ENCODE results near the gene TMEM128. TPM values are rescaled to one million over a fixed set of nuclear protein-coding genes. Genes with fewer than 3 reads are reported as not detected.
A peak's percentile ranks its signal among the peaks of the same experiment; 100 is the strongest.
"Not testable (repeated sequence)": the region's sequence is repeated elsewhere in the genome, so short reads cannot be mapped to it uniquely, and the experiment has no call there.

TMEM128 gene
- total RNA-seq, 2 experiments from 2014 or later, result 12.4 to 14.1 TPM

DNA sequence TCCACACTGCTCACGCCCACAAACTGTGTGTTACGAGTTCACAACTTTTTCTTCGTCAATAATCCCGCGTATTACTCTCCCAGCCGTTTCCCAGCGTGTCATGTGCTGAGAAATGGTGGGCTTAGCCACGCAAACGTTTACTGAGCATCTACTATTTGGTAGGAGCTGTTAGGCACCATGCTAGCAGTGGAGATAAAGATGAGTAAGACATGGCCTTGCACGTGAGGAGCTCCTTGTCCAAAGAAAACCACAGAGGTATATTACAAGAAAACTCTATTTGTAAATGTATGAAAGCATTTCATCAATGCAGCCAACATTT is 821 bp upstream of the TMEM128 start:
- peaks cover 38% of the 10 kb centered on the region for H3K4me1 Mint-ChIP-seq
- H3K4me3 Mint-ChIP-seq, result peak overlapping the region; percentile 81
- DNase-seq, result no peak
- H3K9me3 Mint-ChIP-seq (ENCODE audit: low read depth), result no peaks in the 10 kb centered on the region
- no peaks in the 10 kb centered on the region for H3K27me3 Mint-ChIP-seq
- peak overlapping the region; percentile 97 for H3K27ac Mint-ChIP-seq
- H3K36me3 Mint-ChIP-seq, result peaks cover 11% of the 10 kb centered on the region
- ATAC-seq, result no peak
- CTCF ChIA-PET, result interaction anchor here (0.9 to 2.5 kb wide), 6 partner anchors 11 to 183 kb away, joined by 4 to 16 read pairs (median 7); no protein-coding TSS in a partner anchor

DNA sequence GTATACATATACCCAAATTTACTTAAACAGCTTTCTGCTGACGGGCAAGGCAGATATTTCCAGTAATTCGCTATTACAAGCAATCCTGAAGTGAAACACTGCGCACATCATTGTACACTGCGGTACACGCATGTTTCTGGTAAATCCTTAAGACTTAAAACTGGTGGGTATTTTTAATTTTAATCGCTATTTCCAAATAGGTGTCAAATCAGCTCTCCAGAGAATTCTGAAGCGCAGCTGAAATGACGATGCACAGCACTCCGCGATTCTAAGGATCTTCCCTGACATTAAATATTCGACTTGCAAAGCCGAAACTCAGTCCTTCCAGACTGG is 361 bp downstream of the TMEM128 start:
- Mint-ChIP-seq H3K36me3 (peaks cover 19% of the 10 kb centered on the region), H3K27ac (peak overlapping the region; percentile 97), H3K4me1 (peaks cover 34% of the 10 kb centered on the region), H3K9me3 (ENCODE audit: low read depth) (no peaks in the 10 kb centered on the region), H3K4me3 (peak overlapping the region; percentile 81), H3K27me3 (no peaks in the 10 kb centered on the region)
- ATAC-seq, result peak; percentile 20
- DNase-seq, result no peak
- CTCF ChIA-PET, result interaction anchor here (0.9 to 2.5 kb wide), 5 partner anchors 12 to 100 kb away, joined by 3 to 16 read pairs (median 7); no protein-coding TSS in a partner anchor

DNA sequence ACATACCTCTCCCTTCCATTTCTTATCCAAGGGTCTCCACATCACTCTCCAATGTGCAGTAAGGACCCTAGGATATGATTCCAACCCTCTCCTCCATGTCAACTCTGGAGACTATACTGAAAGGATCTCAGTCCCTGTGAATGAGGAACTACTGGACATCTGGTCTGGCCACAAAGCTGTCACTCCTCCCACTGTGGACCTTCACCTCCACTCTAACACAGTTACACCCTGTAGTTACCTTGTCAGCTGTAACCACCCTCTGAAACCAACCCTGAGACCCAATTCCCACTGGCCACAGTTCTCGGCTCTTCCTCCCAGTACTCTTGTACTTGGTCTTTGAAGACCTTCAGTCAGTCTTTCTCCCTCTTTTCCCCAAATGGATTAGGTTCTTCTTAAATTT is 2.9 kb downstream of the TMEM128 start:
- DNase-seq (no peak), ATAC-seq (no peak)
- H3K9me3 Mint-ChIP-seq (ENCODE audit: low read depth), result no peaks in the 10 kb centered on the region
- no peak overlapping the region for H3K4me3 Mint-ChIP-seq
- peaks cover 33% of the 10 kb centered on the region for H3K4me1 Mint-ChIP-seq
- CTCF ChIA-PET, result no interaction called here
- no peaks in the 10 kb centered on the region for H3K27me3 Mint-ChIP-seq
- peaks cover 29% of the 10 kb centered on the region for H3K36me3 Mint-ChIP-seq
- H3K27ac Mint-ChIP-seq, result no peak overlapping the region

DNA sequence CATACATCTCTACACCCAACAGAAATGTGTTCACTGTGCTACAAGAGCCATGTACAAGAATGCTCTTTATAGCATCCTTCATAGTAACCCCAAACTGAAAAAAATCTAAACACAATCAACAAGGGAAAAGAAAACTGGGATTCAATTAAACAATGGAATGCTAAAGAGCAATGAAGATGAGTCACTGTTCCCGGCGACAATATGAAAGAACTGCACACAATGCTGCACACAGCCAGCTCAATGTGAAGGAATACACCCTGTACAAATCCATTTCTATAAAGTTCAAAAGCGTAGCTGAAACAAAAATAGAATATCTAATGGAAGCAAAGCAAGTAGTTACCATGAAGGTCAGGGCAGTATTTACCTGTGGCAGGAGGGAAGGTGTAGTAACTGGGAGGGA is 8.5 kb downstream of the TMEM128 start:
- not testable (repeated sequence) for DNase-seq; H3K4me1 Mint-ChIP-seq; H3K27me3 Mint-ChIP-seq; H3K27ac Mint-ChIP-seq; ATAC-seq; H3K9me3 Mint-ChIP-seq (ENCODE audit: low read depth); H3K4me3 Mint-ChIP-seq
- CTCF ChIA-PET, result interaction anchor here (1.1 kb wide), 1 partner anchor 12 kb away, joined by 3 read pairs; no protein-coding TSS in a partner anchor
- peaks cover 39% of the 10 kb centered on the region for H3K36me3 Mint-ChIP-seq

DNA sequence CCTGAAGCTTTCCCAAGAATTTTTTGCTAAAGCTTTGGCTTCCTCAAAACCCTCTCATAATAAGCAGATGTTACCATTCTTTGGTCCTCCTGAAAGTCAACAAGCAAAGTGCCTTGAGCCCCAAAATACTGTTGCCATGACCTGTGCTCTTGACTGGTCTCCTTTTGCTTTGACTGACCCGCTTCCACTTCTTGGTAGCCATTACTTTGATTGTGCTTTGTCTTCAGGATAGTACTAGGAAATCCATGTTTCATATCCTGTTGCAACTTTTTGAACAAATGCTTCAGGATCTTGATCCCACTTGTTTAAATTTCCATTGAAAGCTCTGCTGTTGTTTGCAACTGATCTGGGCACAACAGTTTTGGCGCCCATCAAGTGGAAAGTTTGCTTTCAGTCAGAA is 14.4 kb downstream of the TMEM128 start:
- Mint-ChIP-seq H3K27me3 (peaks cover 22% of the 10 kb centered on the region), H3K4me1 (peaks cover 1% of the 10 kb centered on the region), H3K36me3 (peaks cover 25% of the 10 kb centered on the region), H3K9me3 (ENCODE audit: low read depth) (peaks cover 6% of the 10 kb centered on the region), H3K4me3 (no peak overlapping the region), H3K27ac (no peak overlapping the region)
- CTCF ChIA-PET, result no interaction called here
- ATAC-seq, result no peak
- no peak for DNase-seq

DNA sequence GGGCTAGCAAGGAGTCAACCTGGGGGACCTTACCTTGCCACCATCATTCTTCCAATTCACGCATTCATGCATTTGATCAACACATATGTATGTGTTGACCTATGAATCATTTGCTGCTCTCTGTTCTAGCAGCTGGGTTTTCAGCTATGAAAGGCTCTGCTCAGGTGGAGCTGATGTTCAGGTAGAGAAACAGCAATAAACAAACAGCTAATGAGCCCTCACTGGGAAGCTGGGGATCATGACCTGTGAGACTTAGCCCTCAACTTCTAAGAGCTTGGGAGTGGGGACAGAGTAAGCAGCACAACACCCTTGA is 19.7 kb downstream of the TMEM128 start:
- CTCF ChIA-PET, result no interaction called here
- H3K27me3 Mint-ChIP-seq, result peaks cover 62% of the 10 kb centered on the region
- H3K36me3 Mint-ChIP-seq, result peaks cover 7% of the 10 kb centered on the region
- H3K9me3 Mint-ChIP-seq (ENCODE audit: low read depth), result peaks cover 2% of the 10 kb centered on the region
- no peak overlapping the region for H3K27ac Mint-ChIP-seq
- no peak for DNase-seq
- no peak for ATAC-seq
- H3K4me3 Mint-ChIP-seq, result no peak overlapping the region
- peaks cover 5% of the 10 kb centered on the region for H3K4me1 Mint-ChIP-seq

DNA sequence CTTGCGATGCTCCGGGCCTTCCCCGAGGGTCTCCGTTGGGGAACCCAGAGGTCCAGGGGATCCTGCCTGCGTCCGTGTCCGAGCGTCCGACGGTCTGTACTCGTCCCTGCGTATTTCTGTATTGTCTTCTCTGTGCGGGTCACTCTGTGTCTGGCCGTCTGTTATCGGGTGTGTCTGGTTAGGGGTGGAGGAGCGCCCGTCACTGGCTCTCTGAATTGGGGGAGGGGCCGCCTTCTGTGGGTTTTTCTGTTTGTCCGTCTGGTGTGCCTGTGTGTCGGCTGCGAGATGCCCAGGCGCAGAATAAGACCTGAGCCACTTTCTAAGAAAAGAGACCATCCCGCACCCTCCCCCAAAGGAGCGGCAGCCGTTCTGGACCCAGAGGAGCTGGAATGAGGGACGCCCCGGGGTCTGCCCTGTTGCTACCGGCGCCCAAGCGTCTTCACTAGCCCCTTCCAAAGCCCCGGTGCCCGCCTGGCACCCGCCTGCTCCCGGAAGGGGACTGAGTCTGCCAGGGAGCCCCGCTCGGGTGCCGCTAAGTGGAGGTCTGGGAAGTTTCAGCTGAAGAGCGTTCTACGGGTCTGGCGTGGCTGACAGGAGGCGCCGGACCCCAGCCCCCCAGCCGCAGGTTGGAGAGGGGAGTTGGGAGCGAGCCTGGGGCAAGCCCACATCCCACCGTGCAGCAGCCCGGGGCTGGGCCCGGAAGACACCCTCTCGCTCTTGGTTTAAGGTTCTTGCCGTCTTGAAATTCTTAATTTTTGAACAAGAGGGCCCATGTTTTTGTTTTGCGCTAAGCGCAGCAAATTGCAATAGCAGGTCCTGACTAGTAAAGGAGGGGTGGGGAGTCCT is 20.3 kb downstream of the TMEM128 start:
- DNase-seq (no peak), ATAC-seq (no peak)
- H3K27ac Mint-ChIP-seq, result no peak overlapping the region
- H3K36me3 Mint-ChIP-seq, result peaks cover 5% of the 10 kb centered on the region
- H3K9me3 Mint-ChIP-seq (ENCODE audit: low read depth), result peaks cover under 1% of the 10 kb centered on the region
- H3K4me1 Mint-ChIP-seq, result peaks cover 5% of the 10 kb centered on the region
- CTCF ChIA-PET, result no interaction called here
- peaks cover 68% of the 10 kb centered on the region for H3K27me3 Mint-ChIP-seq
- H3K4me3 Mint-ChIP-seq, result no peak overlapping the region

DNA sequence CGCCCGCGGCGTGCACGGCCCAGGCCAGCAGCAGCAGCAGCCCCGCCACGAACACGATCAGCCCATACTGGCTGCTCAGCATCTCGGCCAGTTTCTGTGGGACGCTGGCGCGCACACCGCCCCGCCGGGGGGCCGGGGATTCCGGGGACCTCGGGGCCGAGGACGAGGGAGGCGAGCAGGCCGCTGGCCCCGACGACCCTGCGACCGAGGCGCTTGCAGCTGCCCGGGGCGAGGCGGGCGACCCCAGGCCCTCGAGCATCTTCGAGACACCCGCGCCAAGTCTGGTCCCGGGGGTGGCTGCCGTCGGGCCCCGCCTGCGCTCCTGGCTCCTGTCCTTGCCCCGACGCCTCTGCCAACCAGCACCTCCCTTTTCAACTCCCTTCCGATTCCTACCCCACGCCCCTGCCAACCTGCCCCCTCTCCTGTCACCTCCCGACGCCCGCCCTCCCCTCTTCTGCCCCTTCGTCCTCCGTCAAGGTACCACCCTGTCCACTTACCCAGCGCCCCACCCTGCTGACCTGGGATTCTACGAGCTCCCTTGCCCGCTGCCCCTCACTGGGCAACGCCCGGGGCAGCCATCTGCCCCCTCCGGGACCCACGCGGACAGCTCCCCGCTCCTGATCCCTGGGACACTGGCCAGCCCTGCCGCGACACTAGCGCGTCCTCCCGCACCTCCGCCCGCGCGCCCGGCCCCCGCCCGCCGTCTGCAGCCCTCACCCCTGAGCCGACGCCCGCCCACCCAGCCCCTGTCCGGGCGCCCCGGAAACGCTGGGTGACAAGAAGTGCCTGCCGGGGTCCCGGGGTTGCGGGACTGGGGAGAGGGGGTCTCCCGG is 21.2 kb downstream of the TMEM128 start, which contains the start of gene OTOP1:
Gene OTOP1, minus strand, starts transcription at position 324 of the 833 bp plus-strand sequence. Its CDS starts 65 bp downstream, at position 259.
- H3K36me3 Mint-ChIP-seq, result peaks cover 5% of the 10 kb centered on the region
- CTCF ChIA-PET, result no interaction called here
- DNase-seq, result no peak
- H3K27ac Mint-ChIP-seq, result no peak within 1 kb of the TSS
- no peak within 1 kb of the TSS for H3K4me3 Mint-ChIP-seq
- H3K27me3 Mint-ChIP-seq, result peaks cover 73% of the 10 kb centered on the region
- peaks cover 5% of the 10 kb centered on the region for H3K4me1 Mint-ChIP-seq
- H3K9me3 Mint-ChIP-seq (ENCODE audit: low read depth), result no peaks in the 10 kb centered on the region
- no peak for ATAC-seq

DNA sequence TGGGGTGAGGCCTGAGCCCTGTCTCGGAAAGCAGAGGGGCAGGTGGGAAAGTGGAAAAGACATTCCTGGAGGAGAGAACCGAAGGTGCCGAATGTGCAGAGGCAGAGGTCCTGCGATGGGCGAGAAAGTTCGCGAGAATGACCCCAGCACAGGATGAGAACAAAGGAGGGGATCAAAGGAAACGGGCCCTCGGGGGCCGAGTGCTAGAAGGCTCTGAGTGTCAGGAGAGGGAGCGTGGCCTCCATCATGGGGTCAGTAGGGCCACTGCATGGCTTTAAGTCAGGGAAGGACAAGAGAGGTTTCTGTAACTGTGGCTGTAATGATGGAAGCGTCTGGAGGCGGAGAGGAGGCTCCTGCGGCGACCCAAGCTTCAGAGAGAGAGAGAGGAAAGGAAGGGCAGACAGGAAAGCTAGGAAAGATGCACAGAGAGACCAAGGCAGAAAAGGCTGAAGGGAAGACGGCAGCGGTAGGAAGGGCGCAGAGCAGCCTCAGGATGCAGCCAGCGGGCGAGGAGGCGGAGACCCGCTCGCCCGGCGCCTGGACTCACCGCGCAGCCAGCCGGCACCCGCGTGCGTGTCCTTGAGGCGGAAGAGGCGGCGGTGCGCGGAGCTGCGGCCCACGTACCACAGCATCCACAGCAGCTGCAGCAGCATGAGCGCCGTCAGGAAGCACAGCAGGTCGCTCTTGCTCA is 22.0 kb downstream of the TMEM128 start:
- Mint-ChIP-seq H3K27me3 (peaks cover 71% of the 10 kb centered on the region), H3K4me3 (no peak overlapping the region), H3K36me3 (peaks cover 5% of the 10 kb centered on the region), H3K4me1 (peaks cover 5% of the 10 kb centered on the region), H3K27ac (no peak overlapping the region), H3K9me3 (ENCODE audit: low read depth) (no peaks in the 10 kb centered on the region)
- ATAC-seq, result no peak
- CTCF ChIA-PET, result no interaction called here
- DNase-seq, result no peak

DNA sequence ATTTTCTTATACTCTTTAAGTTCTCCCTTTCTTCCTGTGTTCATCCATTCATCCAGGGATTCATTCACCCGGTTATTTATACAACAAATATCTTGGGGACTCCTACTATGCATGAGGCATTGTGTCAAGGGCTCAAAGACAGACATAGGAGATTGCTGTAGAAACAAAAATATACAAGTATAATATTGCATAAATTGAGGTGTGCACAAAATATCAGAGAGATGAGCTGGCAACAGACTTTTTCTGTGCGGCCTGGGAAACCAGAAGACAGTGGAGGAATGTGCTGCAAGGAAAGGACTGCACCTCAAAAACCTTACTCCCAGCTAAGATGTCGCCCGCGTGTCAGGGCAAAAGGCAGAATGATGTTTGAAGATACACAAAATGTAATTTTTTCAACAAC is 30.9 kb downstream of the TMEM128 start:
- CTCF ChIA-PET, result no interaction called here
- no peak overlapping the region for H3K27ac Mint-ChIP-seq
- ATAC-seq (no peak), DNase-seq (no peak)
- H3K36me3 Mint-ChIP-seq, result no peaks in the 10 kb centered on the region
- H3K4me3 Mint-ChIP-seq, result no peak overlapping the region
- H3K4me1 Mint-ChIP-seq, result no peaks in the 10 kb centered on the region
- peaks cover 29% of the 10 kb centered on the region for H3K27me3 Mint-ChIP-seq
- H3K9me3 Mint-ChIP-seq (ENCODE audit: low read depth), result no peaks in the 10 kb centered on the region

DNA sequence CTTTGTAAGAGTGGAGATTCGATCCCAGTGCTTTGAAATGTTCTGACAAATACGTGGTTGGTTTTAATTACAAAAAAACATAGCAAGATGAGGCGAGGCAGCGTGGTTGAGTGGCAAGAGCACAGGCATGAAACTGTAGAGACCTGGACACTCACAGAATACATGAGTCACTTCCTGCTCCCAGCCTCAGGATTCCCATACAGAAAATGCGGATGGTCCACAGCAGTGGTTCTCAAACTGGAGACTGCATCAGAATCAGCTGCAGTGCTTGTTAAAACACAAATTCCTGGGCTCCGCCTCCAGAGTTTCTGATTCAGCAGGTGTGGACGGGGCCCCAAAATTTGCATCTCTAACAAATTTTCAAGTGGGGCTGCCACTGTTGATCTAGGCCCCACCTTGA is 31.4 kb downstream of the TMEM128 start:
- ATAC-seq (no peak), DNase-seq (no peak)
- H3K36me3 Mint-ChIP-seq, result no peaks in the 10 kb centered on the region
- peaks cover 26% of the 10 kb centered on the region for H3K27me3 Mint-ChIP-seq
- H3K4me1 Mint-ChIP-seq, result no peaks in the 10 kb centered on the region
- CTCF ChIA-PET, result no interaction called here
- no peaks in the 10 kb centered on the region for H3K9me3 Mint-ChIP-seq (ENCODE audit: low read depth)
- H3K4me3 Mint-ChIP-seq, result no peak overlapping the region
- no peak overlapping the region for H3K27ac Mint-ChIP-seq

DNA sequence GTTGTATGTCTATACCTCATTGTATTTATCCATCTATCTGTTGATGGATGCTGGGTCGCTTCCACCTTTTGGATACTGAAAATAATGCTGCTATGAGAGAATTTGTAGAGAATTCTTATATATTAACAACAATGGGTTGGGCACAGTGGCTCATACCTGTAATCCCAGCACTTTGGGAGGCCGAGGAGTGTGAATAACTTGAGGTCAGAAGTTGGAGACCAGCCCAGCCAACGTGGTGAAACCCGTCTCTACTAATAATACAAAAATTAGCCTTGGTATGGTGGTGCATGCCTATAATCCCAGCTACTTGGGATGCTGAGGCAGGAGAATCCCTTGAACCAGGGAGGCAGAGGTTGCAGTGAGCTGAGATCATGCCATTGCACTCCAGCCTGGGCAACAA is 34.3 kb downstream of the TMEM128 start:
- H3K27ac Mint-ChIP-seq; H3K9me3 Mint-ChIP-seq (ENCODE audit: low read depth); H3K4me3 Mint-ChIP-seq; CTCF ChIA-PET; ATAC-seq; DNase-seq; H3K4me1 Mint-ChIP-seq; H3K36me3 Mint-ChIP-seq: not testable (repeated sequence)
- H3K27me3 Mint-ChIP-seq, result peaks cover 43% of the 10 kb centered on the region

DNA sequence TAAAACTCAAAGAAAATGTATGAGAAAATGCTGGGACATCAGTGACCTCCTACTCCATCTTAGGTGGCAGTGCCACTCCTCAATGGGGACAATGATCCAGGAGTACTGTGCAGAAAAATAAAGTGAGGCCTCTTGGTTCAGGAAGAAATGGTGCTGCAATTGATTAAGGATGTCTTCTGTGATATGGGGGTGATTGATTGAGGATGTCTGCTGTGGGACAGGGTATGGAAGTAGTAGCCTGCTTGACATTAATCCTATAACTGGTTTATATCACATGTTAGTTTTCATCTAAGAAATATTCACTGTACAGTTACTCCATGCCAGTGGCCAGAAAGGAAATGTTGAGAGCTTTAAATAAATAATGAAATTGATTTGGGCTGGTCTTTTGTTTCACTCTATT is 41.8 kb downstream of the TMEM128 start:
- no peak for ATAC-seq
- no peak for DNase-seq
- Mint-ChIP-seq H3K4me1 (no peaks in the 10 kb centered on the region), H3K27ac (no peak overlapping the region), H3K27me3 (peaks cover 55% of the 10 kb centered on the region), H3K9me3 (ENCODE audit: low read depth) (no peaks in the 10 kb centered on the region), H3K4me3 (no peak overlapping the region), H3K36me3 (no peaks in the 10 kb centered on the region)
- CTCF ChIA-PET, result no interaction called here

DNA sequence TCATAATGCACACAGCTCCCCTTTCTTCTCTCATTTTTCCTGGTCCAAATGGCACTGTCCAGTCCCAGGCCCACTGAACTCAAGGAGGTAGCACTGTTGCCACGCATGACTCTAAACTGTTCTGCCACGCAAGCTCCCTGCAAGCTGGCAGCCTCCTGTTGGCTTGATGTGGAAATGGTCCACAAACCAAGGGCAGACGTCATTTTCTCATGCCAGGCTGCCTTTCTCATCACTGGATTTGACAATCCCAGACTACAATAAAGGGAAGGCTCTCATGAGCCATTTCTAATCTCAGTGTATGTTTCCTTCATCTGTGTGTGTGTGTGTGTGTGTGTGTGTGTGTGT is 43.6 kb downstream of the TMEM128 start:
- no peaks in the 10 kb centered on the region for H3K36me3 Mint-ChIP-seq
- peaks cover 41% of the 10 kb centered on the region for H3K27me3 Mint-ChIP-seq
- no peak for DNase-seq
- no peaks in the 10 kb centered on the region for H3K4me1 Mint-ChIP-seq
- no peak overlapping the region for H3K27ac Mint-ChIP-seq
- no peak overlapping the region for H3K4me3 Mint-ChIP-seq
- ATAC-seq, result no peak
- no peaks in the 10 kb centered on the region for H3K9me3 Mint-ChIP-seq (ENCODE audit: low read depth)
- CTCF ChIA-PET, result no interaction called here

Data from activated CD8-positive, alpha-beta memory T cell treated with anti-CD3 and anti-CD28 coated beads, Interleukin-2, amount 10 ng/mL, durations not matched to agents 7 days and 5 days (primary cell).